Activated naive CD8-positive, alpha-beta T cell (primary cell): Measurements from ENCODE around the gene SV2A.
"Not testable (repeated sequence)": the region's sequence is repeated elsewhere in the genome, so short reads cannot be mapped to it uniquely, and the experiment has no call there.

Source experiments
- H3K27ac Mint-ChIP-seq: one replicate; pipeline ENCODE4 v1.8.0; 2021; ENCODE audit warnings: mixed read lengths
- H3K27me3 Mint-ChIP-seq: one replicate; pipeline ENCODE4 v1.8.0; 2021; ENCODE audit warnings: mixed read lengths
- H3K36me3 Mint-ChIP-seq: one replicate; pipeline ENCODE4 v1.8.0; 2021; ENCODE audit warnings: mixed read lengths
- H3K4me1 Mint-ChIP-seq: one replicate; pipeline ENCODE4 v1.8.0; 2021; ENCODE audit warnings: low read depth, mixed read lengths
- H3K4me3 Mint-ChIP-seq: one replicate; pipeline ENCODE4 v1.8.0; 2021; ENCODE audit warnings: mild to moderate bottlenecking, mixed read lengths
- H3K9me3 Mint-ChIP-seq: one replicate; pipeline ENCODE4 v1.8.0; 2021; ENCODE audit warnings: low read depth, mixed read lengths

The SV2A gene

GRCh38 chr1:149916193-149916897, 1.3 kb downstream of the SV2A start:
- H3K4me3 Mint-ChIP-seq: peak overlapping the region; percentile 89
- peaks cover 39% of the 10 kb centered on the region for H3K4me1 Mint-ChIP-seq
- H3K27ac Mint-ChIP-seq: peak overlapping the region; percentile 59
- no peaks in the 10 kb centered on the region for H3K9me3 Mint-ChIP-seq
- H3K27me3 Mint-ChIP-seq: no peaks in the 10 kb centered on the region
- peaks cover 2% of the 10 kb centered on the region for H3K36me3 Mint-ChIP-seq

DNA sequence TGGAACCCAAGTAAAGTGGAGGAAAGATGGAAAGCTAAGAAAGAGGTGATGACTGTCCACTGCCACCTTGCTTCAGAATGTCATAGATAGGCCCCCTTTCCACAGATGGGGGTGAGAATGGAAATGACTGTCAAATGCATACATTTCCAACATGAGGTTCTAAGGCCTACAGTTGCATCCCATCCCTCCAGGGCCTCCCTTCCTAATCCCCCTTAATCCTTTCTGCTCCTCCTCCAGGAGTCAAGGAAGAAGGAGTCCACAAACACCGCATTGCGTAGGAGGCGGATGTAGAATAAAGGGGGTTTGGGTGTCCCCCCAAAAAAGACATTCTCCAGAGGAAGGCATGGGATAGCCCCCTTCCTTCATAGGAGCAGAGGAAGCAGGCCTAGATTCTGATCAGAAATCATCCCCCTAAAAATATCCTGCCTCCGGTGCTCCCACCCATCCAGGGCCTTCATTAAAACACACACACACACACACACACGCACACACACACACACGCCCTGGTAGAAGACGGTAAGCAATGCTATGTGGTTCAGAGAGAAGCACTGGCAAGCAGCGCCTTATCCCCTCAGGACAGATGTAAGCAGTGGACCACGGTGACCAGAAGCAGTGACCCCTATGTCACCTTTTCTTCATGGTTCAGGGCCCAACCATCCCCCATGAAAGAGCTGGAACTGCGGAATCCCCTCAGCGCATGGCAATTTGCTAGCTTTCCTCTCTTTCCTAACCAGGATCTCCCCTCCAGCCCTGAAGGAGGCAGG, 2.0 kb downstream of the SV2A start:
- no peaks in the 10 kb centered on the region for H3K9me3 Mint-ChIP-seq
- H3K36me3 Mint-ChIP-seq: peaks cover 2% of the 10 kb centered on the region
- no peaks in the 10 kb centered on the region for H3K27me3 Mint-ChIP-seq
- H3K4me3 Mint-ChIP-seq: peak overlapping the region; percentile 89
- H3K27ac Mint-ChIP-seq: peak overlapping the region; percentile 59
- peaks cover 39% of the 10 kb centered on the region for H3K4me1 Mint-ChIP-seq

GRCh38 chr1:149914545-149914944, 3.1 kb downstream of the SV2A start:
- Mint-ChIP-seq H3K9me3 (no peaks in the 10 kb centered on the region), H3K4me1 (peaks cover 39% of the 10 kb centered on the region), H3K36me3 (peaks cover 2% of the 10 kb centered on the region), H3K27me3 (no peaks in the 10 kb centered on the region), H3K4me3 (no peak overlapping the region), H3K27ac (no peak overlapping the region)

DNA sequence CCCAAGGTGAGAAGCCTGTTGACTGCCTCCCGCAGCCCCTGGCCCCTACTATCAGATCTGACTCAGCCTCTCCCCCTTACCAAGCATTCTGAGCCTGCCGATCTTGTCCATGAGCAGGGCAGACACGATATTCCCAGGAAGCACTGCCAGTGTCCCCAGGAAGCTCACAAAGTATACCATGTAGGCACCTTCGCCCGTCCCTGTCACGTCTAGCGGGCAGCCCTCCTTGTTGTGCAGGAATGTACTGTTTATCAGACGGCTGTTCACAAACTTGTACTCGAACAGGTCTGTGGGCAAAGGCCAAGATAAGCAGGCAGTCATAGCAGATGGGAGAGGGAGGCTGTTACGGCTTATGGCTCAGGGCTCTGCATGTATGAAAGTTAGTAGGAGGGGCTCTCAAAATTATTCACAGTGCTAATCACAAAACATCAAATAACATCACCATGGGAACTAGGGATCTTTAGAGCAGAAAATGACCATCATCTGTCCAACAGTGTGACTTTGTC, 11.0 kb downstream of the SV2A start:
- H3K4me3 Mint-ChIP-seq: no peak overlapping the region
- H3K9me3 Mint-ChIP-seq: no peaks in the 10 kb centered on the region
- peaks cover 2% of the 10 kb centered on the region for H3K4me1 Mint-ChIP-seq
- H3K27me3 Mint-ChIP-seq: no peaks in the 10 kb centered on the region
- H3K36me3 Mint-ChIP-seq: peaks cover 7% of the 10 kb centered on the region
- H3K27ac Mint-ChIP-seq: no peak overlapping the region

DNA sequence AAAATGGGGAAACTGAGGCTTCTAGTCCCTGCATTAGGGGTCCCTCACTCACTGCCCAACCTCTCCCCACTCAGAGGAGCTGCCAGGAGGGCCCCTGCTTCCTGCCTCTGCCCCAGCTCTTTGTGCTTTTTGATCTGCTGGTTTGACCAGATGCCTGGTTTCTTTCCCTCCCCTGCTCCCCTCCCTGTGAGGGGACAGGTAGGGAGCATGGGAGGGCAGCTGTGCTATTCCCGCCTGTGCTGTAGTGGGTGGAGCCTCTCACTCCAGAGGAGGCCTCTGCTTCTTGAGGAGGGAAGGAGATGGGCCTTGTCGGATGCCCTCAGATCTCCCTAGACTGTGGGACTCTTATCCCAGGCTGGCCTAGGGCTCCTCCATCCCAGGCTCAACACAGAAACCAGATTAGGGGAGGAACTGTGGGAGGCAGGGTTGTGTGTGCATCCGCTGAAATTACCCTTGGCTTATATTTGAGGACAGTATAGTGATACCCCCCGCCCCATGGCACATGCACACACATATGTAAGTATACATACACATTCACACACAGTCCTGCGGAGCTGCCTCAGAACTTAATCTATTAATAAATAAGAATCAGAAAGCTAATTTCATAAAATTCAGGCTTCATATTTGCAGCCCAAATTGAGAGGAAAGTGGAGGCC, 13.7 kb downstream of the SV2A start:
- Mint-ChIP-seq H3K9me3 (no peaks in the 10 kb centered on the region), H3K4me1 (peaks cover 20% of the 10 kb centered on the region), H3K36me3 (peaks cover 5% of the 10 kb centered on the region), H3K27ac (no peak overlapping the region), H3K4me3 (no peak overlapping the region), H3K27me3 (no peaks in the 10 kb centered on the region)

GRCh38 chr1:149899460-149900284, 18.0 kb downstream of the SV2A start, which contains the start of gene BOLA1:
Gene BOLA1 (plus strand): TSS chr1:149899568. CDS start chr1:149900060, 492 bp downstream.
- Mint-ChIP-seq H3K27ac (peak within 1 kb of the TSS; percentile 95), H3K4me1 (peaks cover 23% of the 10 kb centered on the region), H3K4me3 (peak within 1 kb of the TSS; percentile 92), H3K27me3 (no peaks in the 10 kb centered on the region), H3K36me3 (peaks cover 2% of the 10 kb centered on the region), H3K9me3 (no peaks in the 10 kb centered on the region)

DNA sequence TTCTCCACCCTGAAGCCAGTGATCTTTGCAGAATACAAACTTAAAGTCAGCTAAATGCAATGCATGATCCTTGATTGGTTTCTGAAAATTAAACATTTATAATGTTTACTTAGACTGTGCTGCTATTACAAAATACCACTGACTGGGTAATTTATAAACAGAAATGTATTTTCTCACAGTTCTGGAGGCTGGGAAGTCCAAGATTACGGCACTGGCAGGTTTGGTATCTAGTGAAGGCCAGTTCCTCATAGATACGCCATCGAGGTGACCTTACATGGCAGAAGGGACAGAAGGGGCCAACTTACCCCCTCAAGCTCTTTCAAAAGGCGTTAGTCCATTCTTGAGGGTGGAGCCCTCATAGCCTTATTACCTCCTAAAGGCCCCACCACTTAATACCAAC, 21.1 kb downstream of the SV2A start:
- no peak overlapping the region for H3K4me3 Mint-ChIP-seq
- no peaks in the 10 kb centered on the region for H3K9me3 Mint-ChIP-seq
- H3K27me3 Mint-ChIP-seq: no peaks in the 10 kb centered on the region
- H3K27ac Mint-ChIP-seq: no peak overlapping the region
- no peaks in the 10 kb centered on the region for H3K36me3 Mint-ChIP-seq
- H3K4me1 Mint-ChIP-seq: peaks cover 21% of the 10 kb centered on the region

DNA sequence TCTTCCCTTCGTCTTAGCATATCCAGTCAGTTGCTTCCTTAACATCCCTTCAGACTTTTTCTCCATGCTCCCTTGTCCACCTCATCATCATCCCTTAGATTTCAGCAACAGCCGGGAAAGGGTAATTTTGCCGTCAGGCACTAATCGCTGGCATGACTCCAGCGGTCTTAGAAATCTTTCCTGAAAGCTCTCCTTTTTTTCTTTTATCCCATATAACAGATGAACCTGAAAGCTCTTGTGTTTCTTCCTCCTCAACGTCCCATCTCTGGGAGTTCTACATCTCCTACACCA, 28.7 kb downstream of the SV2A start:
- Mint-ChIP-seq H3K27ac (no peak overlapping the region), H3K36me3 (no peaks in the 10 kb centered on the region), H3K4me1 (peaks cover 4% of the 10 kb centered on the region), H3K4me3 (no peak overlapping the region), H3K9me3 (no peaks in the 10 kb centered on the region), H3K27me3 (no peaks in the 10 kb centered on the region)

DNA sequence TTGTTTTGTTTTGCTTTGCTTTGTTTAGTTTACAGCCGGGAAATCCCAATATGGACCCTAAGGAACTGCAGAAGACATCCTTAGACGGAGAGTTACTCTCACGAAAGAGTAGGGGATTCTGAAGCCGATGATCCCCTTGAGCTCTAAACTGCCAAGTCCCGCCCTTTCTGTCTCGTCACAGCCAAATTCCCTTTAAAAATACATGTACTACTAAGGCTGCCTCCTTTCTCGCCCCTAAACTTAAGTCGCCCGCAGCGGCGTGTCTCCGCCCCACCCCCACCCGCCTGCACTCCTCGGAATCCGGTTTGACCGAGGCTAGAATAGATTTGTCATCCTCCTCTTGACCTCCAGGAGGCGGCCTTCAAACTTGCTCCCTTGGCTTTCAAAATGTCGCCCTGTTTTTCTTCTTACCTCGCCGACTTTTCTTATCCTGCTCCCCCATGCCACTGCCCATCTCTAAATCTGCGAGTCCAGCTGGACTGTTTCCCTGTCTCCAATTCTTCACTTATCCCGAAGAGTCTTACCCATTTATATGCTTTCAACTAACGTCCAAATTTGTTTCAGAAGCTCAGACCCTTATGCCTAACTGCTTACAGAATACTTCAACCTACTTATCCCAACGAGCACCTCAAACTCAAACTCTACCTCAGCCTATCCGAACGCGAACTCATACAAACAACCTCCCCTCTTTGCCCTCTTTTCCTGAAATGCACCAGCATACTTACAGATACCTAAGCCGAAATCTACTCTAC, 29.2 kb downstream of the SV2A start:
- Mint-ChIP-seq H3K27me3 (no peaks in the 10 kb centered on the region), H3K4me1 (peaks cover 4% of the 10 kb centered on the region), H3K36me3 (no peaks in the 10 kb centered on the region), H3K27ac (no peak overlapping the region), H3K4me3 (no peak overlapping the region), H3K9me3 (no peaks in the 10 kb centered on the region)

- H3K4me3 Mint-ChIP-seq: no peak overlapping the region
- peaks cover 4% of the 10 kb centered on the region for H3K4me1 Mint-ChIP-seq
- H3K9me3 Mint-ChIP-seq: no peaks in the 10 kb centered on the region
- no peaks in the 10 kb centered on the region for H3K36me3 Mint-ChIP-seq
- no peaks in the 10 kb centered on the region for H3K27me3 Mint-ChIP-seq
- no peak overlapping the region for H3K27ac Mint-ChIP-seq
Observed at GRCh38 chr1:149887456-149888246, 30.0 kb downstream of the SV2A start.

DNA sequence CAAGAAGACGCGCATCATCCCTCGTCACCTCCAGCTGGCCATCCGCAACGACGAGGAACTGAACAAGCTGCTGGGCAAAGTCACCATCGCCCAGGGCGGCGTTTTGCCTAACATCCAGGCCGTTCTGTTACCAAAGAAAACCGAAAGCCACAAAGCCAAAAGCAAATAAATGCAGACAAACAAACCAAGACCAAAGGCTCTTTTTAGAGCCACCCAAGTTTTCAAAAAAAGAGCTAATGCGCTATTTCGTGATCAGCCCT, 30.5 kb downstream of the SV2A start:
- not testable (repeated sequence) for H3K4me1 Mint-ChIP-seq, H3K27me3 Mint-ChIP-seq, H3K4me3 Mint-ChIP-seq, H3K36me3 Mint-ChIP-seq, H3K9me3 Mint-ChIP-seq, H3K27ac Mint-ChIP-seq

DNA sequence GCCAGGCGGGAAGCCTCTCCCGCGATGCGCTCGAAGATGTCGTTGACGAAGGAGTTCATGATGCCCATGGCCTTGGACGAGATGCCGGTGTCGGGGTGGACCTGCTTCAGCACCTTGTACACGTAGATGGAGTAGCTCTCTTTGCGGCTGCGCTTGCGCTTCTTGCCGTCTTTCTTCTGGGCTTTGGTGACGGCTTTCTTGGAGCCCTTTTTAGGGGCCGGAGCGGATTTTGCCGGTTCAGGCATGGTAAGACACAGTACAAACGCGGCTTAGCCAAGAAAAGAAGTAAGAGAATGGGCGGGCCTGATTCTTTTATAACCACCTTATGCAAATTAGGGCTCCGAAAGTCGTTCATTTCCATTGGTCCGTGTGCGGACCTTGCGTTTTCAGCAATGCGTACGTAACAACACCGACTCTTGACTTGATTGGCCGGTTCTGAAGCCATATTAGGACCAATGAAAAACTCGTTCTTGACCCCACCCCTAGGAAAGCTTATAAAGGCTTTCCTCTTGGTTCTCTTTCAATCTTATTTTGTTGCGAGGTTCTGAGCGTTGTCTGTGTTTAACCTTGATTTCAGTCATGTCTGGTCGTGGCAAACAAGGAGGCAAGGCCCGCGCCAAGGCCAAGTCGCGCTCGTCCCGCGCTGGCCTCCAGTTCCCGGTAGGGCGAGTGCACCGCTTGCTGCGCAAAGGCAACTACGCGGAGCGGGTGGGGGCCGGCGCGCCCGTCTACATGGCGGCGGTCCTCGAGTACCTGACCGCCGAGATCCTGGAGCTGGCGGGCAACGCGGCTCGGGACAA, 31.0 kb downstream of the SV2A start:
- Mint-ChIP-seq H3K4me3 (no peak overlapping the region), H3K36me3 (no peaks in the 10 kb centered on the region), H3K27ac (no peak overlapping the region), H3K4me1 (peaks cover 14% of the 10 kb centered on the region), H3K27me3 (no peaks in the 10 kb centered on the region), H3K9me3 (no peaks in the 10 kb centered on the region)

DNA sequence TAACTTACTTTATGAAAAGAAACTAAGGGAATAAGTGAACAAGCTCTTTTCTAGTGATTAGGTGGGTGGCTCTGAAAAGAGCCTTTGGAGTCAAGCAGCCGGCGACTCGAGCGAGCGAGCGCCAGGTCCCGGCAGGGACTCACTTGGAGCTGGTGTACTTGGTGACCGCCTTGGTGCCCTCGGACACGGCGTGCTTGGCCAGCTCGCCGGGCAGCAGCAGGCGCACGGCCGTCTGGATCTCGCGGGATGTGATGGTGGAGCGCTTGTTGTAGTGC, 31.6 kb downstream of the SV2A start:
- H3K36me3 Mint-ChIP-seq, H3K27me3 Mint-ChIP-seq, H3K4me3 Mint-ChIP-seq, H3K27ac Mint-ChIP-seq, H3K9me3 Mint-ChIP-seq: not testable (repeated sequence)
- H3K4me1 Mint-ChIP-seq: peaks cover 18% of the 10 kb centered on the region
